PC-3 (cell line): Measurements from ENCODE around the gene SHROOM2.

Experiments used
- EZH2 ChIP-seq: fragments of 300-600 bp; sonication (generic); IDR thresholded peaks from one replicate; pipeline ENCODE4 v1.6.1; 2017; ENCODE audit warnings: antibody characterized with exemption, mild to moderate bottlenecking, low read length; ENCODE audit not compliant: unreplicated experiment
- EZH2phosphoT487 ChIP-seq: fragments of 300-600 bp; sonication (generic); IDR thresholded peaks from 2 replicates; pipeline ENCODE4 v1.6.1; 2018; ENCODE audit warnings: mild to moderate bottlenecking, antibody characterized with exemption, low read length, borderline replicate concordance
- TF ChIP-seq, protein P1 (sequence below): fragments of 300-600 bp; sonication (generic); conservative IDR thresholded peaks from 2 replicates; pipeline ENCODE4 v1.5.1; 2017; ENCODE audit warnings: antibody characterized with exemption, low read depth, mild to moderate bottlenecking, low read length

DNA sequence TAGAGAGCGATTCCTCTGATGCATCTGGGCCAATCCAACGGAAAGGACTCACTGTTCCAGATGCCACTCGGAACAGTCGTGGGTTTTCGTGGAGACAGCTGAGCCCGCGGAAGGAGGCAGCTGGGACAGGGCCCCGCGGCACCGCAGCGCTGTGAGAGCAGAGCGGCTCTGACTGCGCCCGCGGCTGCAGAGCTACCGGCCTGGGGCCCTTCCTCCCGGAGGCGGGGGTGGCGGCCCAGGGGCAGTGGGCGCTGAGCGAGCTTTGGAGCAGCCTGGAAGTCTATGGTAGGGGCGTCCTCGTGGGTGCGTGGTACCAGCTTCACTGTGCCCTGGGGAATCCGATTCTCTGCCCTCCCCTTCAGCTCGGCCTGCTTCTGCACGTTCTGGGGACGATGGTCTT, 205.8 kb downstream of the SHROOM2 start:
- TF ChIP-seq, protein P1, sequence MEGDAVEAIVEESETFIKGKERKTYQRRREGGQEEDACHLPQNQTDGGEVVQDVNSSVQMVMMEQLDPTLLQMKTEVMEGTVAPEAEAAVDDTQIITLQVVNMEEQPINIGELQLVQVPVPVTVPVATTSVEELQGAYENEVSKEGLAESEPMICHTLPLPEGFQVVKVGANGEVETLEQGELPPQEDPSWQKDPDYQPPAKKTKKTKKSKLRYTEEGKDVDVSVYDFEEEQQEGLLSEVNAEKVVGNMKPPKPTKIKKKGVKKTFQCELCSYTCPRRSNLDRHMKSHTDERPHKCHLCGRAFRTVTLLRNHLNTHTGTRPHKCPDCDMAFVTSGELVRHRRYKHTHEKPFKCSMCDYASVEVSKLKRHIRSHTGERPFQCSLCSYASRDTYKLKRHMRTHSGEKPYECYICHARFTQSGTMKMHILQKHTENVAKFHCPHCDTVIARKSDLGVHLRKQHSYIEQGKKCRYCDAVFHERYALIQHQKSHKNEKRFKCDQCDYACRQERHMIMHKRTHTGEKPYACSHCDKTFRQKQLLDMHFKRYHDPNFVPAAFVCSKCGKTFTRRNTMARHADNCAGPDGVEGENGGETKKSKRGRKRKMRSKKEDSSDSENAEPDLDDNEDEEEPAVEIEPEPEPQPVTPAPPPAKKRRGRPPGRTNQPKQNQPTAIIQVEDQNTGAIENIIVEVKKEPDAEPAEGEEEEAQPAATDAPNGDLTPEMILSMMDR: no peak
- TF ChIP-seq EZH2 (no peak), EZH2phosphoT487 (no peak)
